ENCODE results near the gene PLCB3. TPM values are rescaled to one million over a fixed set of nuclear protein-coding genes. Genes with fewer than 3 reads are reported as not detected.

Gene PLCB3
- total RNA-seq, 4 donors from 2014 or later: 33.3 to 46.9 (median 36.3) TPM

- TF ChIP-seq POLR2A (IDR thresholded peaks at IDR 0.05) (no peak), POLR2AphosphoS5 (IDR thresholded peaks at IDR 0.05) (no peak), EP300 (IDR thresholded peaks at IDR 0.05) (no peak)
- TF ChIP-seq, protein P1, sequence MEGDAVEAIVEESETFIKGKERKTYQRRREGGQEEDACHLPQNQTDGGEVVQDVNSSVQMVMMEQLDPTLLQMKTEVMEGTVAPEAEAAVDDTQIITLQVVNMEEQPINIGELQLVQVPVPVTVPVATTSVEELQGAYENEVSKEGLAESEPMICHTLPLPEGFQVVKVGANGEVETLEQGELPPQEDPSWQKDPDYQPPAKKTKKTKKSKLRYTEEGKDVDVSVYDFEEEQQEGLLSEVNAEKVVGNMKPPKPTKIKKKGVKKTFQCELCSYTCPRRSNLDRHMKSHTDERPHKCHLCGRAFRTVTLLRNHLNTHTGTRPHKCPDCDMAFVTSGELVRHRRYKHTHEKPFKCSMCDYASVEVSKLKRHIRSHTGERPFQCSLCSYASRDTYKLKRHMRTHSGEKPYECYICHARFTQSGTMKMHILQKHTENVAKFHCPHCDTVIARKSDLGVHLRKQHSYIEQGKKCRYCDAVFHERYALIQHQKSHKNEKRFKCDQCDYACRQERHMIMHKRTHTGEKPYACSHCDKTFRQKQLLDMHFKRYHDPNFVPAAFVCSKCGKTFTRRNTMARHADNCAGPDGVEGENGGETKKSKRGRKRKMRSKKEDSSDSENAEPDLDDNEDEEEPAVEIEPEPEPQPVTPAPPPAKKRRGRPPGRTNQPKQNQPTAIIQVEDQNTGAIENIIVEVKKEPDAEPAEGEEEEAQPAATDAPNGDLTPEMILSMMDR (IDR thresholded peaks at IDR 0.05): no peak
- DNase-seq (ENCODE audit: low spot score in 2 of 2): no peak
- no peaks in the 10 kb centered on the region for H3K9me3 ChIP-seq
- H3K27me3 ChIP-seq: no peaks in the 10 kb centered on the region
- WGBS: 35% methylated on average over 9 of the region's 13 CpGs
- peaks cover 12% of the 10 kb centered on the region for H3K36me3 ChIP-seq
- H3K27ac ChIP-seq: no peak overlapping the region
- H3K4me1 ChIP-seq: peaks cover 50% of the 10 kb centered on the region
- peak overlapping the region; percentile 85 for H3K4me3 ChIP-seq
Measured at GRCh38 chr11:64250415-64251015, 815 bp upstream of the PLCB3 start.

- peaks cover 24% of the 10 kb centered on the region for H3K36me3 ChIP-seq
- no peak for DNase-seq (ENCODE audit: low spot score in 2 of 2)
- peaks cover 43% of the 10 kb centered on the region for H3K4me1 ChIP-seq
- H3K9me3 ChIP-seq: no peaks in the 10 kb centered on the region
- peak overlapping the region; percentile 85 for H3K4me3 ChIP-seq
- no peaks in the 10 kb centered on the region for H3K27me3 ChIP-seq
- peak overlapping the region; percentile 16 for H3K27ac ChIP-seq
- WGBS: 0% methylated on average over 11 of the region's 18 CpGs
- TF ChIP-seq POLR2AphosphoS5 (IDR thresholded peaks at IDR 0.05) (no peak), EP300 (IDR thresholded peaks at IDR 0.05) (no peak), POLR2A (IDR thresholded peaks at IDR 0.05) (no peak)
- TF ChIP-seq, protein P1 (IDR thresholded peaks at IDR 0.05): no peak
Measured at GRCh38 chr11:64251753-64252002, 348 bp downstream of the PLCB3 start.

- Histone ChIP-seq H3K27ac (no peak overlapping the region), H3K4me1 (peaks cover 39% of the 10 kb centered on the region), H3K4me3 (peak overlapping the region; percentile 85), H3K27me3 (no peaks in the 10 kb centered on the region), H3K36me3 (peaks cover 30% of the 10 kb centered on the region), H3K9me3 (no peaks in the 10 kb centered on the region)
- TF ChIP-seq POLR2A (IDR thresholded peaks at IDR 0.05): no peak
- TF ChIP-seq, protein P1 (IDR thresholded peaks at IDR 0.05): no peak
- TF ChIP-seq POLR2AphosphoS5 (IDR thresholded peaks at IDR 0.05): no peak
- no peak for TF ChIP-seq EP300 (IDR thresholded peaks at IDR 0.05)
- no peak for DNase-seq (ENCODE audit: low spot score in 2 of 2)
- under 1% methylated on average over 22 of the region's 23 CpGs for WGBS
Measured at GRCh38 chr11:64252003-64252872, 908 bp downstream of the PLCB3 start.

DNA sequence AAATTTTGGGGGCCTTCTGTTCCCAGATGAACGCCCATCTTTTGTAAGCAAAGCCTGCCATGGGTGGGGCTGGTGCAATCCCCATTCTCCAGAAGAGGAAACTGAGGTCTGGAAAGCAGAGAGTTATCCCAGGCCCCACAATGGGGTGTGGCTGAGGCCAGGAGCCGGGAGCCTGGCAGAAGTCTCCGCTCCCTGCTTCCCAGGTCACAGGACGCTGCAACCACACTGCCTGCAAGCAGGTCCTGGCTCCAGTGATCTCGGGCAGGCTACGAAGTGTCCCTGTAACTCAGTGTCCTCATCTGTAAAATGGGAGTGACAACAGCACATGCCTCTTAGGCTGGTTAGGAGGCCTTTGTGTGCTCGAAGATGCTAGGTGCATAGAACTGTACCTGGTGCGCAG lies 1.7 kb downstream of the PLCB3 start:
- 100% methylated on average over 2 of the region's 8 CpGs for WGBS
- DNase-seq (ENCODE audit: low spot score in 2 of 2): no peak
- Histone ChIP-seq H3K4me1 (peaks cover 33% of the 10 kb centered on the region), H3K36me3 (peaks cover 37% of the 10 kb centered on the region), H3K27me3 (no peaks in the 10 kb centered on the region), H3K4me3 (peak overlapping the region; percentile 85), H3K27ac (no peak overlapping the region), H3K9me3 (no peaks in the 10 kb centered on the region)
- TF ChIP-seq EP300 (IDR thresholded peaks at IDR 0.05): no peak
- no peak for TF ChIP-seq POLR2AphosphoS5 (IDR thresholded peaks at IDR 0.05)
- no peak for TF ChIP-seq POLR2A (IDR thresholded peaks at IDR 0.05)
- TF ChIP-seq, protein P1 (IDR thresholded peaks at IDR 0.05): no peak

- Histone ChIP-seq H3K4me1 (peaks cover 33% of the 10 kb centered on the region), H3K4me3 (no peak overlapping the region), H3K27me3 (no peaks in the 10 kb centered on the region), H3K27ac (no peak overlapping the region), H3K36me3 (peaks cover 41% of the 10 kb centered on the region), H3K9me3 (no peaks in the 10 kb centered on the region)
- WGBS: 52% methylated on average over 2 of the region's 5 CpGs
- TF ChIP-seq, protein P1 (IDR thresholded peaks at IDR 0.05): no peak
- TF ChIP-seq POLR2AphosphoS5 (IDR thresholded peaks at IDR 0.05): no peak
- TF ChIP-seq EP300 (IDR thresholded peaks at IDR 0.05): no peak
- no peak for DNase-seq (ENCODE audit: low spot score in 2 of 2)
Measured at GRCh38 chr11:64253481-64253880, 2.2 kb downstream of the PLCB3 start.

All from suprapubic skin (tissue), 4 donors.